GM23338 (cell line): ENCODE data around the gene ANKRD55. TPM values are rescaled to one million over a fixed set of nuclear protein-coding genes. Genes with fewer than 3 reads are reported as not detected.

Experiments used
- ATAC-seq: fragments of 200-7000 bp; cut with Tn5 transposase; 3 replicates; pipeline ENCODE4 v1.9.1; 2020
- DNase-seq: peaks from one replicate; pipeline ENCODE4 v3.0.0-alpha.2; 2015; ENCODE audit warnings: low spot score
- H2AFZ ChIP-seq: fragments of 200-600 bp; sonication (generic); 2 replicates; pipeline ENCODE4 v1.8.0; 2016; ENCODE audit warnings: antibody characterized with exemption, mild to moderate bottlenecking, moderate library complexity
- H3F3A ChIP-seq: fragments of 200-600 bp; sonication (generic); replicated peaks from 2 replicates; pipeline ENCODE4 v1.8.0; 2017; ENCODE audit warnings: antibody characterized with exemption, mixed run types, low read depth
- H3K27ac ChIP-seq: fragments of 200-600 bp; sonication (generic); 2 replicates; pipeline ENCODE4 v1.6.1; 2016; ENCODE audit warnings: low read depth
- H3K27me3 ChIP-seq: fragments of 200-600 bp; sonication (generic); 2 replicates; pipeline ENCODE4 v1.8.0; 2016; ENCODE audit warnings: mild to moderate bottlenecking, mixed run types, moderate library complexity; ENCODE audit not compliant: insufficient read depth
- H3K36me3 ChIP-seq: fragments of 200-600 bp; sonication (generic); 2 replicates; pipeline ENCODE4 v1.8.0; 2016; ENCODE audit warnings: mild to moderate bottlenecking; ENCODE audit not compliant: insufficient read depth
- H3K4me1 ChIP-seq: fragments of 200-600 bp; sonication (generic); 2 replicates; pipeline ENCODE4 v1.8.0; 2016; ENCODE audit warnings: mild to moderate bottlenecking, moderate library complexity; ENCODE audit not compliant: insufficient read depth
- H3K4me2 ChIP-seq: fragments of 200-600 bp; sonication (generic); 2 replicates; pipeline ENCODE4 v1.7.1; 2017; ENCODE audit warnings: mixed run types
- H3K4me3 ChIP-seq: fragments of 200-600 bp; sonication (generic); 2 replicates; pipeline ENCODE4 v1.6.1; 2016; ENCODE audit warnings: mixed run types
- H3K79me2 ChIP-seq: fragments of 200-600 bp; sonication (generic); replicated peaks from 2 replicates; pipeline ENCODE4 v1.8.0; 2017; ENCODE audit warnings: mild to moderate bottlenecking; ENCODE audit not compliant: insufficient read depth
- H3K9me2 ChIP-seq: fragments of 200-600 bp; sonication (generic); 2 replicates; pipeline ENCODE4 v1.8.0; 2017; ENCODE audit not compliant: insufficient read depth
- H4K20me1 ChIP-seq: fragments of 200-600 bp; sonication (generic); replicated peaks from 2 replicates; pipeline ENCODE4 v1.8.0; 2017; ENCODE audit warnings: mild to moderate bottlenecking; ENCODE audit not compliant: insufficient read depth
- H3K27ac Mint-ChIP-seq: 2 replicates; pipeline ENCODE4 v1.8.0; 2020; ENCODE audit warnings: inconsistent platforms, mild to moderate bottlenecking, moderate library complexity, mixed read lengths
- H3K27me3 Mint-ChIP-seq: 3 replicates; pipeline ENCODE4 v1.8.0; 2022; ENCODE audit warnings: low read depth, mild to moderate bottlenecking, moderate library complexity, mixed read lengths, inconsistent platforms; ENCODE audit not compliant: insufficient read depth, poor library complexity
- H3K36me3 Mint-ChIP-seq: 3 replicates; pipeline ENCODE4 v1.8.0; 2021; ENCODE audit warnings: low read depth, mild to moderate bottlenecking, inconsistent platforms, moderate library complexity, mixed read lengths
- H3K4me1 Mint-ChIP-seq: 3 replicates; pipeline ENCODE4 v1.8.0; 2020; ENCODE audit warnings: mild to moderate bottlenecking, inconsistent platforms, mixed read lengths
- H3K4me3 Mint-ChIP-seq: 3 replicates; pipeline ENCODE4 v1.8.0; 2021; ENCODE audit warnings: moderate library complexity, mild to moderate bottlenecking, inconsistent platforms, mixed read lengths
- H3K9me3 Mint-ChIP-seq: 3 replicates; pipeline ENCODE4 v1.8.0; 2020; ENCODE audit warnings: moderate library complexity, mild to moderate bottlenecking, inconsistent platforms, mixed read lengths
- EZH2phosphoT487 ChIP-seq: fragments of 200-600 bp; sonication (generic); IDR thresholded peaks from one replicate; pipeline ENCODE4 v1.8.1; 2018; ENCODE audit warnings: antibody characterized with exemption; ENCODE audit not compliant: unreplicated experiment
- JUNB ChIP-seq: IDR thresholded peaks from one replicate; pipeline ENCODE4 v1.6.1; 2016; ENCODE audit warnings: antibody characterized with exemption; ENCODE audit not compliant: unreplicated experiment
- REST ChIP-seq: IDR thresholded peaks from one replicate; pipeline ENCODE4 v1.6.1; 2018; ENCODE audit warnings: antibody characterized with exemption; ENCODE audit not compliant: unreplicated experiment
- ZNF114 ChIP-seq: fragments of 250-450 bp; sonication (Bioruptor Pico); IDR thresholded peaks from 2 replicates; pipeline ENCODE4 v1.5.0; 2020; ENCODE audit warnings: mild to moderate bottlenecking, moderate library complexity
- polyA plus RNA-seq: library from polyadenylated mRNA; unstranded; fragments of >200 nt; fragmentation: Nextera tagmentation; extraction: Ambion mirVana; gene quantifications from 2 replicates; pipeline ENCODE4 v1.2.1, GENCODE V29; 2016
- total RNA-seq: library from RNA; depleted of rRNA; stranded (reverse); fragments of >200 nt; shearing (Covaris generic); gene quantifications from 2 replicates; pipeline ENCODE4 v1.2.3, GENCODE V29; 2014
- TF ChIP-seq, protein P1 (sequence below), 2 experiments: fragments of 200-600 bp in 1 of 2; sonication (generic) in 1 of 2; conservative IDR thresholded peaks; 2 replicates each; pipeline versions ENCODE4 v1.5.1 to v1.6.1; 2016 to 2017; ENCODE audit warnings: antibody characterized with exemption in 2 of 2, low read depth in 2 of 2, mild to moderate bottlenecking in 2 of 2, moderate library complexity in 1 of 2
- TF ChIP-seq, protein P2 (sequence below): fragments of 250-450 bp; sonication (Bioruptor Pico); IDR thresholded peaks from 2 replicates; pipeline ENCODE4 v1.5.0; 2020; ENCODE audit warnings: mild to moderate bottlenecking, moderate library complexity

Gene ANKRD55
- total and polyA plus RNA-seq, 2 experiments from 2014 or later = not detected

DNA sequence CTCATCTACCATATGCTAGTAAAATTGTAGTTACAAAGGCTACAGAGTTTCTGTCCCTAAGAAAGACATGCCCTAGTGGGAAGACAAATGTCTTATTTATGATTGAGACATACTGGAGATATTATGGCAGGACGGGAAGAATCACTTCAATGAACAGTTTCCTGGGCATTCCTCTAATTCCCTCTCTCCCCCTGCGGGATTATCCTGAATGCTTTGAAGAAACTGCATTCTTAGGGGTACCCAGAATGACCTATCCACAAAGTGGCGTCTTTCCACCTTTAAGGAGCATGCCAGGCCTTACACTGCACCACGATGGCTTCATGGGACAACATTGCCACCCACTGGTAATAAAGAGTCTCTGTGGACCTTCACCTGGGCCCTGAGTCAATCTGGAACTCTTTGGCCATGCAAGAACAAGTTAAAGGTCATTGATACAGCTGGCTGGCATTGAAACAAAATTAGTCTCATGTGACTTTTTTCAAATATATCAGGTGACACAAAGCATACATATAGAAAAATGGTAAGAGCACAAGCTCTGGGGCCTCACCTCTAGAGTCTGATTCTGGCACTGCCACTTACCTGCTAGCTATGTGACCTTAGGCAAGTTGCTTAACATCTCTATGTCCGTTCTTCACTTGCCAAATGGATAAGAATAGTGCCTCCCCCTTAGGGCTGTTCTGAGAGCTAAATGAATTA lies 32.0 kb downstream of the ANKRD55 start:
- peak; percentile 100 for ATAC-seq
- no peak overlapping the region for H2AFZ ChIP-seq
- Mint-ChIP-seq H3K4me1 (no peaks in the 10 kb centered on the region), H3K4me3 (no peak overlapping the region), H3K27me3 (no peaks in the 10 kb centered on the region), H3K27ac (no peak overlapping the region), H3K9me3 (no peaks in the 10 kb centered on the region), H3K36me3 (no peaks in the 10 kb centered on the region)
- H3K9me2 ChIP-seq = no peaks in the 10 kb centered on the region
- no peak overlapping the region for H3K4me2 ChIP-seq
- H3K27me3 ChIP-seq = no peaks in the 10 kb centered on the region
- H3K36me3 ChIP-seq = no peaks in the 10 kb centered on the region
- no peak overlapping the region for H3K27ac ChIP-seq
- H3K4me1 ChIP-seq = no peaks in the 10 kb centered on the region
- H3K4me3 ChIP-seq = no peak overlapping the region
- H3K79me2 ChIP-seq = no peaks in the 10 kb centered on the region
- no peak for TF ChIP-seq ZNF114 (CRISPR knock-in tag)
- no peak for TF ChIP-seq JUNB
- TF ChIP-seq, protein P1, sequence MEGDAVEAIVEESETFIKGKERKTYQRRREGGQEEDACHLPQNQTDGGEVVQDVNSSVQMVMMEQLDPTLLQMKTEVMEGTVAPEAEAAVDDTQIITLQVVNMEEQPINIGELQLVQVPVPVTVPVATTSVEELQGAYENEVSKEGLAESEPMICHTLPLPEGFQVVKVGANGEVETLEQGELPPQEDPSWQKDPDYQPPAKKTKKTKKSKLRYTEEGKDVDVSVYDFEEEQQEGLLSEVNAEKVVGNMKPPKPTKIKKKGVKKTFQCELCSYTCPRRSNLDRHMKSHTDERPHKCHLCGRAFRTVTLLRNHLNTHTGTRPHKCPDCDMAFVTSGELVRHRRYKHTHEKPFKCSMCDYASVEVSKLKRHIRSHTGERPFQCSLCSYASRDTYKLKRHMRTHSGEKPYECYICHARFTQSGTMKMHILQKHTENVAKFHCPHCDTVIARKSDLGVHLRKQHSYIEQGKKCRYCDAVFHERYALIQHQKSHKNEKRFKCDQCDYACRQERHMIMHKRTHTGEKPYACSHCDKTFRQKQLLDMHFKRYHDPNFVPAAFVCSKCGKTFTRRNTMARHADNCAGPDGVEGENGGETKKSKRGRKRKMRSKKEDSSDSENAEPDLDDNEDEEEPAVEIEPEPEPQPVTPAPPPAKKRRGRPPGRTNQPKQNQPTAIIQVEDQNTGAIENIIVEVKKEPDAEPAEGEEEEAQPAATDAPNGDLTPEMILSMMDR (conservative IDR thresholded peaks at IDR 0.05; ENCODE audit: low read depth in 2 of 2) = peak; percentile 74 to 92
- no peaks in the 10 kb centered on the region for H3F3A ChIP-seq
- DNase-seq = peak; percentile 85
- no peaks in the 10 kb centered on the region for H4K20me1 ChIP-seq

DNA sequence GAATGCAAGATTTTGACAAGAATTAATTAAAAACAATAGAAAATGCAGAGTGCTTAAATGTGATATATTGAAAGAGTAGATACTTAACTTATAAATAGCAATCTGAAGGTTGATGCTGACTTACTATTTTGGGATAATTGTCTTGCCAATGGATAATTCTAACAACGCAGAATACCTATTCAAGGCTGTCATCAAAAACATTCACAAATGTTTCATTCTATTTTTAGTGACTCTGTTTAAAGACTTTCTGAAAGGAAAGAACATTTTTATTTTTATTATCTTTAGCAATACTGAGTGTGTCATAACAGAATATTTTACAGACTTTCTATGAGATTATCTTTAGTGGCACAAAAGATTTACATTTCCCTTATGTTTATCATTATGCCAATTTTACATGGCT lies 38.1 kb downstream of the ANKRD55 start:
- no peak overlapping the region for H3K27ac Mint-ChIP-seq
- TF ChIP-seq EZH2phosphoT487 (no peak), REST (no peak)
- TF ChIP-seq, protein P1 (conservative IDR thresholded peaks at IDR 0.05; ENCODE audit: low read depth in 2 of 2) = no peak
- TF ChIP-seq, protein P2, sequence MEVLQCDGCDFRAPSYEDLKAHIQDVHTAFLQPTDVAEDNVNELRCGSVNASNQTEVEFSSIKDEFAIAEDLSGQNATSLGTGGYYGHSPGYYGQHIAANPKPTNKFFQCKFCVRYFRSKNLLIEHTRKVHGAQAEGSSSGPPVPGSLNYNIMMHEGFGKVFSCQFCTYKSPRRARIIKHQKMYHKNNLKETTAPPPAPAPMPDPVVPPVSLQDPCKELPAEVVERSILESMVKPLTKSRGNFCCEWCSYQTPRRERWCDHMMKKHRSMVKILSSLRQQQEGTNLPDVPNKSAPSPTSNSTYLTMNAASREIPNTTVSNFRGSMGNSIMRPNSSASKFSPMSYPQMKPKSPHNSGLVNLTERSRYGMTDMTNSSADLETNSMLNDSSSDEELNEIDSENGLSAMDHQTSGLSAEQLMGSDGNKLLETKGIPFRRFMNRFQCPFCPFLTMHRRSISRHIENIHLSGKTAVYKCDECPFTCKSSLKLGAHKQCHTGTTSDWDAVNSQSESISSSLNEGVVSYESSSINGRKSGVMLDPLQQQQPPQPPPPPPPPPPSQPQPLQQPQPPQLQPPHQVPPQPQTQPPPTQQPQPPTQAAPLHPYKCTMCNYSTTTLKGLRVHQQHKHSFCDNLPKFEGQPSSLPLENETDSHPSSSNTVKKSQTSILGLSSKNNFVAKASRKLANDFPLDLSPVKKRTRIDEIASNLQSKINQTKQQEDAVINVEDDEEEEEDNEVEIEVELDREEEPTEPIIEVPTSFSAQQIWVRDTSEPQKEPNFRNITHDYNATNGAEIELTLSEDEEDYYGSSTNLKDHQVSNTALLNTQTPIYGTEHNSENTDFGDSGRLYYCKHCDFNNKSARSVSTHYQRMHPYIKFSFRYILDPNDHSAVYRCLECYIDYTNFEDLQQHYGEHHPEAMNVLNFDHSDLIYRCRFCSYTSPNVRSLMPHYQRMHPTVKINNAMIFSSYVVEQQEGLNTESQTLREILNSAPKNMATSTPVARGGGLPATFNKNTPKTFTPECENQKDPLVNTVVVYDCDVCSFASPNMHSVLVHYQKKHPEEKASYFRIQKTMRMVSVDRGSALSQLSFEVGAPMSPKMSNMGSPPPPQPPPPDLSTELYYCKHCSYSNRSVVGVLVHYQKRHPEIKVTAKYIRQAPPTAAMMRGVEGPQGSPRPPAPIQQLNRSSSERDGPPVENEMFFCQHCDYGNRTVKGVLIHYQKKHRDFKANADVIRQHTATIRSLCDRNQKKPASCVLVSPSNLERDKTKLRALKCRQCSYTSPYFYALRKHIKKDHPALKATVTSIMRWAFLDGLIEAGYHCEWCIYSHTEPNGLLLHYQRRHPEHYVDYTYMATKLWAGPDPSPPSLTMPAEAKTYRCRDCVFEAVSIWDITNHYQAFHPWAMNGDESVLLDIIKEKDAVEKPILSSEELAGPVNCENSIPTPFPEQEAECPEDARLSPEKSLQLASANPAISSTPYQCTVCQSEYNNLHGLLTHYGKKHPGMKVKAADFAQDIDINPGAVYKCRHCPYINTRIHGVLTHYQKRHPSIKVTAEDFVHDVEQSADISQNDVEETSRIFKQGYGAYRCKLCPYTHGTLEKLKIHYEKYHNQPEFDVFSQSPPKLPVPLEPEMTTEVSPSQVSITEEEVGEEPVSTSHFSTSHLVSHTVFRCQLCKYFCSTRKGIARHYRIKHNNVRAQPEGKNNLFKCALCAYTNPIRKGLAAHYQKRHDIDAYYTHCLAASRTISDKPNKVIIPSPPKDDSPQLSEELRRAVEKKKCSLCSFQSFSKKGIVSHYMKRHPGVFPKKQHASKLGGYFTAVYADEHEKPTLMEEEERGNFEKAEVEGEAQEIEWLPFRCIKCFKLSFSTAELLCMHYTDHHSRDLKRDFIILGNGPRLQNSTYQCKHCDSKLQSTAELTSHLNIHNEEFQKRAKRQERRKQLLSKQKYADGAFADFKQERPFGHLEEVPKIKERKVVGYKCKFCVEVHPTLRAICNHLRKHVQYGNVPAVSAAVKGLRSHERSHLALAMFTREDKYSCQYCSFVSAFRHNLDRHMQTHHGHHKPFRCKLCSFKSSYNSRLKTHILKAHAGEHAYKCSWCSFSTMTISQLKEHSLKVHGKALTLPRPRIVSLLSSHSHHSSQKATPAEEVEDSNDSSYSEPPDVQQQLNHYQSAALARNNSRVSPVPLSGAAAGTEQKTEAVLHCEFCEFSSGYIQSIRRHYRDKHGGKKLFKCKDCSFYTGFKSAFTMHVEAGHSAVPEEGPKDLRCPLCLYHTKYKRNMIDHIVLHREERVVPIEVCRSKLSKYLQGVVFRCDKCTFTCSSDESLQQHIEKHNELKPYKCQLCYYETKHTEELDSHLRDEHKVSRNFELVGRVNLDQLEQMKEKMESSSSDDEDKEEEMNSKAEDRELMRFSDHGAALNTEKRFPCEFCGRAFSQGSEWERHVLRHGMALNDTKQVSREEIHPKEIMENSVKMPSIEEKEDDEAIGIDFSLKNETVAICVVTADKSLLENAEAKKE (CRISPR knock-in tag) = no peak

More for the DNA sequence above, 38.1 kb downstream of the ANKRD55 start:
- H3K9me3 Mint-ChIP-seq = no peaks in the 10 kb centered on the region
- no peaks in the 10 kb centered on the region for H3K27me3 Mint-ChIP-seq
- Histone ChIP-seq H3K36me3 (no peaks in the 10 kb centered on the region), H3K9me2 (no peaks in the 10 kb centered on the region), H3K27me3 (no peaks in the 10 kb centered on the region), H3K79me2 (no peaks in the 10 kb centered on the region), H3F3A (no peaks in the 10 kb centered on the region), H2AFZ (no peak overlapping the region), H3K27ac (no peak overlapping the region), H3K4me1 (peaks cover 8% of the 10 kb centered on the region; the same call in 1 of the 2 replicates), H3K4me3 (no peak overlapping the region), H3K4me2 (no peak overlapping the region), H4K20me1 (no peaks in the 10 kb centered on the region)
- ATAC-seq (no peak), DNase-seq (no peak)
- H3K4me3 Mint-ChIP-seq = no peak overlapping the region
- no peaks in the 10 kb centered on the region for H3K36me3 Mint-ChIP-seq
- H3K4me1 Mint-ChIP-seq = peaks cover 9% of the 10 kb centered on the region; the same call in 2 of the 3 replicates
